Left ventricle myocardium superior (tissue), 1 donor: Measurements from ENCODE around the gene ABHD1. TPM values are rescaled to one million over a fixed set of nuclear protein-coding genes. Genes with fewer than 3 reads are reported as not detected.
A peak's percentile ranks its signal among the peaks of the same experiment; 100 is the strongest.
"Not testable (repeated sequence)": the region's sequence is repeated elsewhere in the genome, so short reads cannot be mapped to it uniquely, and the experiment has no call there.

Experiments used
- ATAC-seq: fragments of 200-7000 bp; cut with Tn5 transposase; one replicate; pipeline ENCODE4 v1.9.1; 2020; ENCODE audit warnings: mild to moderate bottlenecking, moderate library complexity
- DNase-seq: peaks from one replicate; pipeline ENCODE4 v3.0.0-alpha.2; 2020
- intact Hi-C: fragments of 100-400 bp; cut with micrococcal nuclease; formaldehyde crosslinking; loops from one replicate; pipeline ENCODE4 v1.11.0; 2022
- long read RNA-seq: library from polyadenylated mRNA; unstranded; transcript quantifications from one replicate; pipeline ENCODE4 v2.0.0, GENCODE V29; 2021
- total RNA-seq: library from RNA; stranded (reverse); fragmentation: NEBNext Ultra II Directional; extraction: Animal tissue kit (Norgen Biotek cat#: 25700); gene quantifications from one replicate; pipeline ENCODE4 v1.2.1, GENCODE V29; 2021
- donor health status: DM: no; HTN: yes; CAD: no; lungs with severe emphysema.

ABHD1 gene
- total RNA-seq = 2.0 TPM
- long read RNA-seq, partial matches to known transcripts = 0 of 1 reads
- long read RNA-seq, other reads (novel, unspliced or antisense) = 0 of 1 reads

- ATAC-seq (peak; percentile 92), DNase-seq (peak; percentile 88)
- intact Hi-C loops = no loop called here
Observed at GRCh38 chr2:27123302-27124150, at the start of gene ABHD1. ABHD1 (plus strand) TSS chr2:27123815; CDS start chr2:27123949, 134 bp downstream.

GRCh38 chr2:27074738-27075565 lies 48.7 kb upstream of the ABHD1 start:
- intact Hi-C loops = no loop called here
- ATAC-seq (no peak), DNase-seq (peak; percentile 76)

GRCh38 chr2:27075566-27075871 lies 48.1 kb upstream of the ABHD1 start:
- ATAC-seq, intact Hi-C loops, DNase-seq: not testable (repeated sequence)

GRCh38 chr2:27076323-27076722 lies 47.3 kb upstream of the ABHD1 start:
- intact Hi-C loops = no loop called here
- DNase-seq (no peak), ATAC-seq (no peak)

- no peak for ATAC-seq
- intact Hi-C loops = no loop called here
- DNase-seq = no peak
Observed at GRCh38 chr2:27077231-27077630, 46.4 kb upstream of the ABHD1 start.

- intact Hi-C loops = no loop called here
- peak; percentile 90 for DNase-seq
Observed at GRCh38 chr2:27078267-27079194, 45.1 kb upstream of the ABHD1 start, which contains the start of gene EMILIN1. EMILIN1 (plus strand) TSS chr2:27078615; CDS start chr2:27079066, 451 bp downstream.

GRCh38 chr2:27079233-27080139 lies 44.1 kb upstream of the ABHD1 start:
- intact Hi-C loops = loop anchor here (10.0 kb wide), 1 partner anchor 115 kb away; no protein-coding TSS in a partner anchor
- DNase-seq = no peak
- ATAC-seq = no peak

More at GRCh38 chr2:27078267-27079194, 45.1 kb upstream of the ABHD1 start, which contains the start of gene EMILIN1:
- peak; percentile 75 for ATAC-seq

- intact Hi-C loops = loop anchor here (10.0 kb wide), 1 partner anchor 115 kb away; no protein-coding TSS in a partner anchor
- ATAC-seq (no peak), DNase-seq (no peak)
Observed at GRCh38 chr2:27080140-27080469, 43.5 kb upstream of the ABHD1 start.

GRCh38 chr2:27080603-27080936 lies 43.0 kb upstream of the ABHD1 start:
- DNase-seq = peak; percentile 31

GRCh38 chr2:27081984-27082772 lies 41.4 kb upstream of the ABHD1 start:
- DNase-seq (peak; percentile 38), ATAC-seq (no peak)
- intact Hi-C loops = loop anchor here (10.0 kb wide), 1 partner anchor 117 kb away; no protein-coding TSS in a partner anchor

More at GRCh38 chr2:27080603-27080936, 43.0 kb upstream of the ABHD1 start:
- intact Hi-C loops = loop anchor here (10.0 kb wide), 1 partner anchor 116 kb away; no protein-coding TSS in a partner anchor
- ATAC-seq = no peak

- intact Hi-C loops = loop anchor here (10.0 kb wide), 1 partner anchor 118 kb away; no protein-coding TSS in a partner anchor
Observed at GRCh38 chr2:27082773-27083409, 40.7 kb upstream of the ABHD1 start.

GRCh38 chr2:27083410-27084296 lies 40.0 kb upstream of the ABHD1 start:
- intact Hi-C loops = loop anchor here (10.0 kb wide), 1 partner anchor 119 kb away; no protein-coding TSS in a partner anchor
- no peak for DNase-seq
- ATAC-seq = no peak

More at GRCh38 chr2:27082773-27083409, 40.7 kb upstream of the ABHD1 start:
- no peak for ATAC-seq
- no peak for DNase-seq

- intact Hi-C loops = loop anchor here (10.0 kb wide), 1 partner anchor 120 kb away; no protein-coding TSS in a partner anchor
- DNase-seq = no peak
- no peak for ATAC-seq
Observed at GRCh38 chr2:27084297-27085061, 39.1 kb upstream of the ABHD1 start.

GRCh38 chr2:27085062-27085672 lies 38.4 kb upstream of the ABHD1 start:
- ATAC-seq (no peak), DNase-seq (no peak)
- intact Hi-C loops = loop anchor here (10.0 kb wide), 1 partner anchor 120 kb away; no protein-coding TSS in a partner anchor
